ENCODE measurements around the gene DHDH. TPM values are rescaled to one million over a fixed set of nuclear protein-coding genes. Genes with fewer than 3 reads are reported as not detected.

Gene DHDH
- total and polyA plus RNA-seq, 2 of the 13 experiments (the other 11 are each of a cell fraction or from before 2014, with no cell fraction given) = 0.13 to 0.91 TPM

DNA sequence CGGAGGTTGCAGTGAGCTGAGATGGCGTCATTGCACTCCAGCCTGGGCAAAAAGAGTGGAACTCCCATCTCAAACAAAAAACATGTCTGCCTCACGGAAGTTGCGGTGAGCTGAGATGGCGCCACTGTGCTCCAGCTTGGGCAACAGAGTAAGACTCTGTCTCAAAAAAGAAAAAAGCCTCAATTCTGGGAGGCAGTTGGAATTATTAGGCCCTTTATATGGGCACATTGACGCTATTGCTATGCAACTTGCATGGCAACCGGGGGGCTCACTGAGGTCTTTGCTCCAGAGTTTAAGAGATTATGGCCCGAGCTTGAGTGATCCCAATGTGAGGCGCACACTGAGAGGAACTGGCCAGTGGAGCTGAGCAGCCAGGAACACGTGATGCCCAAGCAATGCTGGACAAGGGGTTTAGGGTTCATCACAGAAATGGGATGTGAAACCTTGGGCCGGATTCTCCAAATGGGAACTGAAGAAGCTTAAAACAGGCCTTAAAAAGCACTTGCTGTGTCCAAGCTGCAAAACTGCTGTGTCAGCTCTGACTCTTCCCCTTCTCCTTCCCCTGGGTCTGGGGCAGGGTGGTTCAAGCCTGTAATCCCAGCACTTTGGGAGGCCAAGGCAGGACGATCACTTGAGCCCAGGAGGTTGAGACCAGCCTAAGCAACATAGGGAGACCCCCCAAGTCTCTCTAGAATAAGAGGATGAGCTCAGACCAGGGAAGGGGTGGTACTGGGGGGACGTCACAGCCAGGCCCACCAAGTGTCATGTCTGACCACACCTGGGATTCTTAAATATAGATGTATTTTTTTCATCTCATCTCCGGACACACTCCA lies 34.1 kb downstream of the DHDH start (continued):
- no peak for TF ChIP-seq ZNF773 (CRISPR knock-in tag; IDR thresholded peaks at IDR 0.05; ENCODE audit: borderline replicate concordance)
- TF ChIP-seq, protein P1, sequence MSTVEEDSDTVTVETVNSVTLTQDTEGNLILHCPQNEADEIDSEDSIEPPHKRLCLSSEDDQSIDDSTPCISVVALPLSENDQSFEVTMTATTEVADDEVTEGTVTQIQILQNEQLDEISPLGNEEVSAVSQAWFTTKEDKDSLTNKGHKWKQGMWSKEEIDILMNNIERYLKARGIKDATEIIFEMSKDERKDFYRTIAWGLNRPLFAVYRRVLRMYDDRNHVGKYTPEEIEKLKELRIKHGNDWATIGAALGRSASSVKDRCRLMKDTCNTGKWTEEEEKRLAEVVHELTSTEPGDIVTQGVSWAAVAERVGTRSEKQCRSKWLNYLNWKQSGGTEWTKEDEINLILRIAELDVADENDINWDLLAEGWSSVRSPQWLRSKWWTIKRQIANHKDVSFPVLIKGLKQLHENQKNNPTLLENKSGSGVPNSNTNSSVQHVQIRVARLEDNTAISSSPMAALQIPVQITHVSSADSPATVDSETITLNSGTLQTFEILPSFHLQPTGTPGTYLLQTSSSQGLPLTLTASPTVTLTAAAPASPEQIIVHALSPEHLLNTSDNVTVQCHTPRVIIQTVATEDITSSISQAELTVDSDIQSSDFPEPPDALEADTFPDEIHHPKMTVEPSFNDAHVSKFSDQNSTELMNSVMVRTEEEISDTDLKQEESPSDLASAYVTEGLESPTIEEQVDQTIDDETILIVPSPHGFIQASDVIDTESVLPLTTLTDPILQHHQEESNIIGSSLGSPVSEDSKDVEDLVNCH (CRISPR knock-in tag; IDR thresholded peaks at IDR 0.05) = no peak
- TF ChIP-seq SP140L (CRISPR knock-in tag; IDR thresholded peaks at IDR 0.05; ENCODE audit: borderline replicate concordance) = no peak
- TF ChIP-seq, protein P2, sequence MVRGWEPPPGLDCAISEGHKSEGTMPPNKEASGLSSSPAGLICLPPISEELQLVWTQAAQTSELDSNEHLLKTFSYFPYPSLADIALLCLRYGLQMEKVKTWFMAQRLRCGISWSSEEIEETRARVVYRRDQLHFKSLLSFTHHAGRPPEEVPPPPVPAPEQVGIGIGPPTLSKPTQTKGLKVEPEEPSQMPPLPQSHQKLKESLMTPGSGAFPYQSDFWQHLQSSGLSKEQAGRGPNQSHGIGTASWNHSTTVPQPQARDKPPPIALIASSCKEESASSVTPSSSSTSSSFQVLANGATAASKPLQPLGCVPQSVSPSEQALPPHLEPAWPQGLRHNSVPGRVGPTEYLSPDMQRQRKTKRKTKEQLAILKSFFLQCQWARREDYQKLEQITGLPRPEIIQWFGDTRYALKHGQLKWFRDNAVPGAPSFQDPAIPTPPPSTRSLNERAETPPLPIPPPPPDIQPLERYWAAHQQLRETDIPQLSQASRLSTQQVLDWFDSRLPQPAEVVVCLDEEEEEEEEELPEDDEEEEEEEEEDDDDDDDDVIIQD (CRISPR knock-in tag; IDR thresholded peaks at IDR 0.05; ENCODE audit: low read depth) = no peak
- no peak for TF ChIP-seq ZNF343 (CRISPR knock-in tag; IDR thresholded peaks at IDR 0.05)
- TF ChIP-seq, protein P3, sequence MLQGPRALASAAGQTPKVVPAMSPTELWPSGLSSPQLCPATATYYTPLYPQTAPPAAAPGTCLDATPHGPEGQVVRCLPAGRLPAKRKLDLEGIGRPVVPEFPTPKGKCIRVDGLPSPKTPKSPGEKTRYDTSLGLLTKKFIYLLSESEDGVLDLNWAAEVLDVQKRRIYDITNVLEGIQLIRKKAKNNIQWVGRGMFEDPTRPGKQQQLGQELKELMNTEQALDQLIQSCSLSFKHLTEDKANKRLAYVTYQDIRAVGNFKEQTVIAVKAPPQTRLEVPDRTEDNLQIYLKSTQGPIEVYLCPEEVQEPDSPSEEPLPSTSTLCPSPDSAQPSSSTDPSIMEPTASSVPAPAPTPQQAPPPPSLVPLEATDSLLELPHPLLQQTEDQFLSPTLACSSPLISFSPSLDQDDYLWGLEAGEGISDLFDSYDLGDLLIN (CRISPR knock-in tag; IDR thresholded peaks at IDR 0.05; ENCODE audit: borderline replicate concordance) = no peak
- no peak for TF ChIP-seq ZNF180 (CRISPR knock-in tag; IDR thresholded peaks at IDR 0.05; ENCODE audit: borderline replicate concordance, low read depth)
- TF ChIP-seq ZNF703 (CRISPR knock-in tag; IDR thresholded peaks at IDR 0.05; ENCODE audit: borderline replicate concordance) = 0 out of 2 replicates have a peak, but pooled peaks have one; percentile 31
- TF ChIP-seq, protein P4, sequence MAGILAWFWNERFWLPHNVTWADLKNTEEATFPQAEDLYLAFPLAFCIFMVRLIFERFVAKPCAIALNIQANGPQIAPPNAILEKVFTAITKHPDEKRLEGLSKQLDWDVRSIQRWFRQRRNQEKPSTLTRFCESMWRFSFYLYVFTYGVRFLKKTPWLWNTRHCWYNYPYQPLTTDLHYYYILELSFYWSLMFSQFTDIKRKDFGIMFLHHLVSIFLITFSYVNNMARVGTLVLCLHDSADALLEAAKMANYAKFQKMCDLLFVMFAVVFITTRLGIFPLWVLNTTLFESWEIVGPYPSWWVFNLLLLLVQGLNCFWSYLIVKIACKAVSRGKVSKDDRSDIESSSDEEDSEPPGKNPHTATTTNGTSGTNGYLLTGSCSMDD (CRISPR knock-in tag; IDR thresholded peaks at IDR 0.05) = no peak
- no peak; the same call in 1 of the 2 replicates for TF ChIP-seq SPEN (CRISPR knock-in tag; IDR thresholded peaks at IDR 0.05; ENCODE audit: low read depth)
- TF ChIP-seq, protein P5, sequence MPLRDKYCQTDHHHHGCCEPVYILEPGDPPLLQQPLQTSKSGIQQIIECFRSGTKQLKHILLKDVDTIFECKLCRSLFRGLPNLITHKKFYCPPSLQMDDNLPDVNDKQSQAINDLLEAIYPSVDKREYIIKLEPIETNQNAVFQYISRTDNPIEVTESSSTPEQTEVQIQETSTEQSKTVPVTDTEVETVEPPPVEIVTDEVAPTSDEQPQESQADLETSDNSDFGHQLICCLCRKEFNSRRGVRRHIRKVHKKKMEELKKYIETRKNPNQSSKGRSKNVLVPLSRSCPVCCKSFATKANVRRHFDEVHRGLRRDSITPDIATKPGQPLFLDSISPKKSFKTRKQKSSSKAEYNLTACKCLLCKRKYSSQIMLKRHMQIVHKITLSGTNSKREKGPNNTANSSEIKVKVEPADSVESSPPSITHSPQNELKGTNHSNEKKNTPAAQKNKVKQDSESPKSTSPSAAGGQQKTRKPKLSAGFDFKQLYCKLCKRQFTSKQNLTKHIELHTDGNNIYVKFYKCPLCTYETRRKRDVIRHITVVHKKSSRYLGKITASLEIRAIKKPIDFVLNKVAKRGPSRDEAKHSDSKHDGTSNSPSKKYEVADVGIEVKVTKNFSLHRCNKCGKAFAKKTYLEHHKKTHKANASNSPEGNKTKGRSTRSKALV (CRISPR knock-in tag; IDR thresholded peaks at IDR 0.05) = peak; percentile 24; the same call in 1 of the 2 replicates
- no peak for TF ChIP-seq HNRNPLL (IDR thresholded peaks at IDR 0.05; ENCODE audit: low read depth, low read length, poor library complexity, severe bottlenecking)
- TF ChIP-seq IRF2 (CRISPR knock-in tag; IDR thresholded peaks at IDR 0.05) = peak; percentile 10; the same call in 1 of the 2 replicates
- no peak for TF ChIP-seq ZNF720 (CRISPR knock-in tag; IDR thresholded peaks at IDR 0.05)
- no peak; the same call in 1 of the 2 replicates for TF ChIP-seq ZSCAN30 (CRISPR knock-in tag; IDR thresholded peaks at IDR 0.05)
- TF ChIP-seq ATAD3A (CRISPR knock-in tag; IDR thresholded peaks at IDR 0.05) = no peak
- peak; percentile 15; the same call in 1 of the 2 replicates for TF ChIP-seq ETV5 (CRISPR knock-in tag; IDR thresholded peaks at IDR 0.05; ENCODE audit: borderline replicate concordance)
- no peak for TF ChIP-seq SUZ12 (IDR thresholded peaks at IDR 0.05; ENCODE audit: low read depth, low read length)
- peak; percentile 46; the same call in 1 of the 2 replicates for TF ChIP-seq HOXA3 (CRISPR knock-in tag; IDR thresholded peaks at IDR 0.05)
- peak; percentile 71; the same call in 1 of the 2 replicates for TF ChIP-seq MBD4 (IDR thresholded peaks at IDR 0.05; ENCODE audit: borderline replicate concordance, low read length)
